Right atrium auricular region (tissue), 2 donors: Measurements from ENCODE around the gene CD300LB. TPM values are rescaled to one million over a fixed set of nuclear protein-coding genes. Genes with fewer than 3 reads are reported as not detected.

Experiments
- DNase-seq: peaks from one replicate; pipeline ENCODE4 v3.0.0-alpha.2; 2019; ENCODE audit warnings: low spot score
- H3K27ac ChIP-seq, 2 donors: fragments of 200-600 bp; sonication (generic); 1 replicate in 1 of 2; 2 replicates in 1 of 2; pipeline ENCODE4 v1.5.1; 2016 to 2019
- H3K27me3 ChIP-seq, 2 donors: fragments of 200-600 bp; sonication (generic); one replicate each; pipeline versions ENCODE4 v1.5.1 to v1.6.0; 2017 to 2019
- H3K36me3 ChIP-seq: fragments of 200-600 bp; sonication (generic); one replicate; pipeline ENCODE4 v1.5.1; 2016
- H3K4me1 ChIP-seq, 2 donors: fragments of 200-600 bp; sonication (generic); one replicate each; pipeline versions ENCODE4 v1.5.1 to v1.6.0; 2017 to 2019
- H3K4me3 ChIP-seq, 2 donors: fragments of 200-600 bp; sonication (generic); 1 replicate in 1 of 2; 2 replicates in 1 of 2; pipeline ENCODE4 v1.5.1; 2017 to 2019; ENCODE audit warnings: mild to moderate bottlenecking in 1 of 2, moderate library complexity in 1 of 2
- H3K9me3 ChIP-seq, 2 donors: fragments of 200-600 bp; sonication (generic); one replicate each; pipeline ENCODE4 v1.5.1; 2019
- CTCF ChIP-seq, 2 donors: fragments of 200-600 bp; sonication (generic); IDR thresholded peaks; one replicate each; pipeline ENCODE4 v1.5.1; 2019; ENCODE audit warnings: antibody characterized with exemption in 2 of 2
- total RNA-seq, 2 donors: library from RNA; depleted of rRNA; stranded (reverse); fragments of >200 nt; gene quantifications; one replicate each; pipeline ENCODE4 v1.1.0, GENCODE V29; 2016

Gene CD300LB
- total RNA-seq, 2 donors from 2014 or later, result 0.31 TPM; not detected in 1

DNA sequence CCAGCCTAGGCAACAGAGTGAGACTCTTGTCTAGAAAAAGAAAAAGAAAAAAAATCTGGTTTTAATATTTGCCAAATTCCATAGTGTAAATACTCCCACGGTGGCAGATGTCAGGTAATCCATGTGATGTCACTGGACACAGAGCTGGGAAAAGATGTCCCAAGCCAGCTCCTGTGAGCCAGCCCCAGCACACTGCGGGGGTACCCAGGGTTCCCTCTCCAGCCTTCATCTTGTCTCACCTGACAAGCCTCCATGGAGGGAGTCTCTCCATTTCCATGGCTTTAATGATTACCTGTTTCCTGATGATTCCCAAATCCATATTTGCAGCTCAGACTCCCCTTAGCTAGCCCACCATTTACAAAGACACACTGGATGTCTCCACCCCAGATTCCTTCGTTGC, 4.6 kb downstream of the CD300LB start:
- no peak for TF ChIP-seq CTCF (IDR thresholded peaks at IDR 0.05)
- H3K27ac ChIP-seq, result no peak overlapping the region
- no peaks in the 10 kb centered on the region for H3K4me1 ChIP-seq
- H3K4me3 ChIP-seq, result no peak overlapping the region
- H3K36me3 ChIP-seq, result no peaks in the 10 kb centered on the region
- DNase-seq, result no peak
- no peaks in the 10 kb centered on the region for H3K9me3 ChIP-seq
- H3K27me3 ChIP-seq, result no peaks in the 10 kb centered on the region

DNA sequence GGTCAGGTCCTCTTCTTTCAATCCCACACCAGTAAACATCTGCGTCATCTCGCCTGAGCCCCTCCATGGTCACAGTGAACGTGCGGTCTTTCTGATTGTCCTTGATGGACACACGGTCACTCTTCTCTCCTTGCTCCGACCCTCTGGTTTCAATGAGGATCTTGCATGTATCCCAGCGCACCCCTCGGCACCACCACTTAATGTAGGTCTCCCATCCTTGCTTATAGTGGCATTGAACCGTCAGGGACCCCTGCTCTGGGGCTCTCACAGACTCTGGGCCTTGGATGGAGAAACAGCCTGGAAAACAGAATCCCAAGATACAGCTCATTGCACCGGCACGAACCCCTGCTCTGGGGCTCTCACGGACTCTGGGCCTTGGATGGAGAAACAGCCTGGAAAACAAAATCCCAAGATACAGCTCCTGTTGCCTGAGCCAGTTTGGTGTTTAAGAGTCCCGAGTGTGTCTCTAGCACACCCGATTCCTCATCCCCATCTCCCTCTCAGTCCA, 5.4 kb downstream of the CD300LB start:
- H3K9me3 ChIP-seq, result no peaks in the 10 kb centered on the region
- H3K27me3 ChIP-seq, result no peaks in the 10 kb centered on the region
- no peak overlapping the region for H3K4me3 ChIP-seq
- H3K36me3 ChIP-seq, result no peaks in the 10 kb centered on the region
- H3K4me1 ChIP-seq, result no peaks in the 10 kb centered on the region
- peak; percentile 40 for DNase-seq
- no peak overlapping the region for H3K27ac ChIP-seq
- no peak for TF ChIP-seq CTCF (IDR thresholded peaks at IDR 0.05)

- Histone ChIP-seq H3K9me3 (no peaks in the 10 kb centered on the region), H3K4me3 (no peak overlapping the region), H3K27me3 (no peaks in the 10 kb centered on the region), H3K27ac (no peak overlapping the region), H3K36me3 (no peaks in the 10 kb centered on the region), H3K4me1 (no peaks in the 10 kb centered on the region)
- no peak for TF ChIP-seq CTCF (IDR thresholded peaks at IDR 0.05)
- peak; percentile 32 for DNase-seq
Measured at GRCh38 chr17:74525465-74525725, 5.9 kb downstream of the CD300LB start.

DNA sequence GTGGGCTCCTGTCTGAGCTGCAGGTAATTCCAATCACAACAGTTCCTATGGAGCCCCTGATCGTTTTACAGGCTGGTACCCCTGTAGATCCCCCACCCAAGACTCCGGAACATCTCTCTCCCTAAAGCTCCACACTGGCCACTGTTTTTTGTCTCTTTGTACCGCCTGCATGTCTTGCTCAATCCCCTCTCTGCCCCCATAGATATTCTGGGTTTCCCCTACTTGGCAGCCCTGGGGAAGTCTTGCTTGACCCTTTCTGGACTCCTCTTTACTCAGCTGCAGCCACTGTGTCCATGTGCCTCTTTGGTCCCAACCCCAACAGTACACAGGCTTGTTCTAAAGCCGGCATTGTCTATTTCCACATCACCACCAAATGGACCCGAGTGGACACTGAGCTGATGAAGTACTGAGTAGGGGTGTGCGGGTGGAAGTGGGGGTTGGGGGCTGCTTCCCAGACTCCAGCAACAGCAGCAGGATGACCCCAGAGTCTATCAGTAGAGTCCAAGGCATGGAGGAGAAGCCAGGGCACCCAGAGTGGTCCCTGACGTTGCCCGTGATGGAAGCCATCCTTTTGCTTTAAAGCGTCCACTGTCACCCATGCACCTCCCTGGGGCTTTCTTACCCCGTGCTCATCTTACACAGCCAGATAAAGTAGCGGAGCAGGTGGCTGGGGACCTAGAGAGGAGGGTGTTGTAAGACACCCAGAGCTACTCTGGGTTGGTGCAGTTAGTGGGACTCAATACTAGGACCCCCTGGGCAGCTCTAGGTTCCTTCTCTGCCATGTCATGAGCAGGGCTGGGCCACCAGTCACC, 6.4 kb downstream of the CD300LB start:
- no peaks in the 10 kb centered on the region for H3K4me1 ChIP-seq
- DNase-seq, result peak; percentile 43
- H3K9me3 ChIP-seq, result no peaks in the 10 kb centered on the region
- no peak for TF ChIP-seq CTCF (IDR thresholded peaks at IDR 0.05)
- no peak overlapping the region for H3K4me3 ChIP-seq
- no peaks in the 10 kb centered on the region for H3K27me3 ChIP-seq
- no peak overlapping the region for H3K27ac ChIP-seq
- H3K36me3 ChIP-seq, result no peaks in the 10 kb centered on the region

- TF ChIP-seq CTCF (IDR thresholded peaks at IDR 0.05), result no peak
- H3K27me3 ChIP-seq, result no peaks in the 10 kb centered on the region
- H3K9me3 ChIP-seq, result no peaks in the 10 kb centered on the region
- H3K27ac ChIP-seq, result no peak overlapping the region
- no peaks in the 10 kb centered on the region for H3K36me3 ChIP-seq
- DNase-seq, result peak; percentile 28
- H3K4me1 ChIP-seq, result no peaks in the 10 kb centered on the region
- H3K4me3 ChIP-seq, result no peak overlapping the region
Measured at GRCh38 chr17:74523308-74523707, 8.0 kb downstream of the CD300LB start.
